Esophagus muscularis mucosa (tissue), 3 donors: ENCODE data around the gene ATAD2B.

Experiments used
- POLR2A ChIP-seq: fragments of 450-650 bp; IDR thresholded peaks from one replicate; pipeline ENCODE4 v1.6.1; 2017; ENCODE audit warnings: antibody characterized with exemption, moderate library complexity, mild to moderate bottlenecking, low read depth
- POLR2AphosphoS5 ChIP-seq, 2 donors: sonication (generic); formaldehyde crosslinking; IDR thresholded peaks; one replicate each; pipeline ENCODE4 v1.6.1; 2017; ENCODE audit warnings: antibody characterized with exemption in 2 of 2
- TF ChIP-seq, protein P1 (sequence below), 3 experiments: fragments of 200-600 bp in 2 of 3; fragments of 450-650 bp in 1 of 3; sonication (generic) in 2 of 3; IDR thresholded peaks; one replicate each; pipeline ENCODE4 v1.5.1; 2017 to 2019; ENCODE audit warnings: antibody characterized with exemption in 3 of 3, mild to moderate bottlenecking in 2 of 3, moderate library complexity in 1 of 3

DNA sequence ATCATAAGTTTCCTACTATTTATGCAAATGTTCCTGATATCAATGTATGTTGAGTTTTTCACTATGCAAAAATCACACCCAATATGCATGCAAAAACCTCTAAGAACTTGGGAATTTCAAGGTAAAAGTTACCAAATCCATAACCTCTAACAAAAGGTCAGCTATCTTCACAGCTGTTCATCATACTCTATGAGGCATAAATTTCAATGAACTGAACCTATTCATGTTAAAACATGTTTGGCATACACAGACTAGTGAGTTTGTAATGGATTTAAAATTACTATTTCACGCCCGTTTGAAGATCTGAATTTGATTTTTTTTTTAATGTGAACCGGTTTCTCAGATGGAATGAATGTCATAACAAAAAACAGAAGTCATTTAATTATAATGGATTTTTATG is 100.2 kb downstream of the ATAD2B start:
- TF ChIP-seq POLR2AphosphoS5 (IDR thresholded peaks at IDR 0.05) (no peak), POLR2A (no peak)
- TF ChIP-seq, protein P1, sequence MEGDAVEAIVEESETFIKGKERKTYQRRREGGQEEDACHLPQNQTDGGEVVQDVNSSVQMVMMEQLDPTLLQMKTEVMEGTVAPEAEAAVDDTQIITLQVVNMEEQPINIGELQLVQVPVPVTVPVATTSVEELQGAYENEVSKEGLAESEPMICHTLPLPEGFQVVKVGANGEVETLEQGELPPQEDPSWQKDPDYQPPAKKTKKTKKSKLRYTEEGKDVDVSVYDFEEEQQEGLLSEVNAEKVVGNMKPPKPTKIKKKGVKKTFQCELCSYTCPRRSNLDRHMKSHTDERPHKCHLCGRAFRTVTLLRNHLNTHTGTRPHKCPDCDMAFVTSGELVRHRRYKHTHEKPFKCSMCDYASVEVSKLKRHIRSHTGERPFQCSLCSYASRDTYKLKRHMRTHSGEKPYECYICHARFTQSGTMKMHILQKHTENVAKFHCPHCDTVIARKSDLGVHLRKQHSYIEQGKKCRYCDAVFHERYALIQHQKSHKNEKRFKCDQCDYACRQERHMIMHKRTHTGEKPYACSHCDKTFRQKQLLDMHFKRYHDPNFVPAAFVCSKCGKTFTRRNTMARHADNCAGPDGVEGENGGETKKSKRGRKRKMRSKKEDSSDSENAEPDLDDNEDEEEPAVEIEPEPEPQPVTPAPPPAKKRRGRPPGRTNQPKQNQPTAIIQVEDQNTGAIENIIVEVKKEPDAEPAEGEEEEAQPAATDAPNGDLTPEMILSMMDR (IDR thresholded peaks at IDR 0.05): no peak
